HG03139 (cell line): ENCODE measurements around the gene GRIPAP1.

Experiments used
- ATAC-seq: cut with Tn5 transposase; IDR thresholded peaks from one replicate; pipeline ENCODE4 v1.9.1; 2021; ENCODE audit not compliant: unreplicated experiment

GRIPAP1 gene

DNA sequence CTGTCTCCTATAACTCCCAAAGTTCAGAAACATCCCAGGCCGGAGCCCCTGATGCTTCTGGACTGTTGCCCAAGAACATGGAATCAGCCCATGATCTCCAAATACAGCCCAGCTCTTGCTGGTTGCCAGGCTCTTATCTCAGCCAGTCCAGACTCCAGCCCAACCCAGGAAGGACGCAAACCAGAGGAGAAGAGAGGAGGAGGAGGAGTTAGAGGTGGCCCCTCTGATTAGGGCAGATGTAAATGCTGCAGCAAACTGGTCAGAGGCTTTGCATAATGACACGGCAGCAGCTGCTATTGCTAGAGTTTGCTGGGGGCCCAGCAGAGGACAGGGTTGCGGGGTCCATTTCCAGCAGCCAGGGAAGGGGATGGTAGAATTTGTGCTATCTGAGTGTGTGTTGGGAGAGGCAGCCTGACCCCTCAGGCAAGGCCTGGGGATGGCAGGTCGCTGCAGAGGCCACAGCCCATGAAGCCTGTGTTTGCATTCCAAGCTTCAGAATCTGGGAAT is 40.4 kb downstream of the GRIPAP1 start:
- no peak for ATAC-seq

DNA sequence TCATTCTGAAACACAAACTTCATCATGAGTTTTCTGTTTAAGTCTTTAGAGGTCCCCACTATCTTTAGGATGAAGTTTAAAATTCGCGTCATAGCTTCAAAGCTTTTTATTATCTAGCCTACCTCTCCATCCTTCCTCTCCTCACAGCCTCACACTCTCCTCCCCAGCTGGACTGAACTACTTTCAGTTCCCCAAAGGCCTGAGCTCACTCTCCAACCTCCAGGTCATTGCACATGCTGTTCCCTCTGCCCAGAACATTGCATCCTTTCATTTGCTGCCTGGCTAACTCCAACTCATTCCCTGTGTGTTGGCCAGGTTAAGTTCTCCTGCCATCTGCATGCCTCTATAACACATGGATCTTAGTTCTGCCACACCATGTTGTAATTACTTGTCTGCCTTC is 41.8 kb downstream of the GRIPAP1 start:
- no peak for ATAC-seq

DNA sequence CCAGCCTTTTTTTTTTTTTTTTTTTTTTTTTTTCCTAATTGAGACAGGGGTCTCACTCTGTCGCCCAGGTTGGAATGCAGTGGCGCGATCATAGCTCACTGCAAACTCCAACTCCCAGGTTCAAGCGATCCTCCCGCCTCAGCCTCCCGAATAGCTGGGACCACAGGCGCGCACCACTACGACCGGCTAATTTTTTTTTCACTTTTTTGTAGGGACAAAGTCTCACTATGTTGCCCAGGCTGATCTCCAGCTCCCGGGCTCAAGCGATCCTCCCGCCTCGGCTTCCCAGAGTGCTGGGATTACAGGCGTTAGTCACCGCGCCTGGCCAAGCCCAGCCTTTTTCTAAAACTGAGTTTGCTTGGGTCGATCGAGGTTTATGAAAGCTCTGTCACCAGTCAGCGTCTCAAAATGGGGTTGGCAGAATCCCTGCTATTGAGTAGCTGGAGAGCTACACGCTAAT is 43.4 kb downstream of the GRIPAP1 start:
- no peak for ATAC-seq

DNA sequence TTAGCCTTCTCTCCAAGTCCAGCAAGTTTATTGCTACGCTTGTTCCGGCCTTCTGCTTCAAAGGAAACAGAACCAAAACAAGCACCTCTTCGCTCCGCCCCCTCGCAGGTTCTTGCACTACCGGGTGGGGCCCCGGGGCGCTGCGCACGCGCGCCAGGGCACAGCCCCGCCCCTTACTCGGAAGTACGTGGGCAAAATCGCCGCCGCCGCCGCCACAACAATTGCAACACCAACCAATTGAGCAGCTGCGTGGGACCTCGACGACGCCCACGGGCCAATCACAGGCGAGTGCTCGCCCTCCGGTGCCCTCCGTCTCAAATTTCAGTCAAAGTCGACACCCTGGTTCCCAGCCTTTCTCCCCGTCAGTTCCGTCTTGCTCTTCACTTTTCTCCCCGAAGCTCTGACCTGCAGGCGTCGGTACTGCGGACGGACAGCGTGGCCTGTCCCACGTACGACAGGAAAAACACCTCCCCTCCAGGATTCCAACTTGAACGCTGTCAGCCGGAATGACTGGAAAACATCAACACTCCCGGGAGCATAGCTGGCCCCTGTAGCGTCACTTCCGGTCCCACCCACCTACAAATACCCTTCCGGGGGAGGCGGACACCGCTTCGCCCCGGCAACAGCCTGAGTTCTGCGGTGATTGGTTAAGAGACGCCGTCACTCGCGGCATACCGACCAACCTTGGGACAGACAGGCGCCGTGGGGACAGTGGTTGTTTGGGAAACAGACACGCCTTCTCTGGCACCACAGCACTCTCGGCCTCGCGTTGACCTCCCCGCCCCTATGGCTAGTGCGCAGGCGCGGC is 44.0 kb downstream of the GRIPAP1 start:
- ATAC-seq = peak; percentile 76

DNA sequence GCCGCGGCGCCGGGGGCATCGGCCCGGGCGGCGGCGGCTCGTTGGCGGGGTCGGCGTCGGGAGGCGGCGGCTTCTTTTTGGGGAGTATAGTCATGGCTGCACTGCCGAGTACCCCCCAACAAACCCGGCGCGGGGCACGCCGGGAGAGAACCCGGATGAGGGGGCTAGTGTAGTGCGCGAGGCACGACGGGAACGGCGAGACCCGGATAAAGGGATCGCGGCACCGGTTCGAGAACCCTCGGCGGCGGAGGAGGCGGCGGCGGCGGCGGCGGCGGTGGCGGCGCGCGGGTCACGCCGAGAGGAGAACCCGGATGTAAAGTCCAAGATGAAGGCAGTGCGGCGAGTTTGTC is 44.6 kb downstream of the GRIPAP1 start, which contains the start of gene OTUD5:
Gene OTUD5 (minus strand): TSS at position 131 of the 350 bp plus-strand sequence. CDS start 37 bp downstream, at position 94.
- peak; percentile 44 for ATAC-seq

DNA sequence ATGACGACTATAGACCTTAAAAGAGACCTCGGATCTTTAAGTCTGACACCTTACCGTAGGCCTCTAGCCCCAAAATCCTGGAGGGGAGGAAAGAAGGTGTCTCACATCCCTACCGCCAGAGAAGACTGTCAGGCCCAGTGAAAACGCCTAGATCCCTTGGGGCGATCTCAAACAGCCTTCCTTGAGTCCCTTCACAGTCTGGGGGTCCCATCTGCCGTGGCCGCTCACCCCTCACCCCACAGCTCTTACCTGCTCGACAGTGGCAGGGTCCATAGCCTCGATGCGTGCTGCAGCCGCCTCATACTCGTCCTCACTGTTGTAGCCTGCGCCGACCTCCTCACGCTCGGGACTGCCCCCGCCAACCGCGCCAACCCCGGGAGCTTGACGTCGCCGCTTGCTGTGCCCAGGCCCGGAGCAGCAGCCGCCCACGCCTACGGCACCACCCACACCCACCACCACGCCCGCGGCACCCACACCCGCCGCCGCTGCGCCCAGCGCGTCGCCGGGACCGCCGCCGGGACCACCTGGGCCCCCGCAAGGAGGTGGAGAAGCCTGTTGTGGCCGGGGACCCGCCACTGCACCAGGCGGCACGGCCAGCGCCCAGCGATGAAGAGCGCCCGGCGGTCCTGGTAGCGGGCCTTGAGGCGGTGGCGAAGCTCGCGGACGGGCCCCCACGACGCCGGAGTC is 45.2 kb downstream of the GRIPAP1 start:
- no peak for ATAC-seq

DNA sequence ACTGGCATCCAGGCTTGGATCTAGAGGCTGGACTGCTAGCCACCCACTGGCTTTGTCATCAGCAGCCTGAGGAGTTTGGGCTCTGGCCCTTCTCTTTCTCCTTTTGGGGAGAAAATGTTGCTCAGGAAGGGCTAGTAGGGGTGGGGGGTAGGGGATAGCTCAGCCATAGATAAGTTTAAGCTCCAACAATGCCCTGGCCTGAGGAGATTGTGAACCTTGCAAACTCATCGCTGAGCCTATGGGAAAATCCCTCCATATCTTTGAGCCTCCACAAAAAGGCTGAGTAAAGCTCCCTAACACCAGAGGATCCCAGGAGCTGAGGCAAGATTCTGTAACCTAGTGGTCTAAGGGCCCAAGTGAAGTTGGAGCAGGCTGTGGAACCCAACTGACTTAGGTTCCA is 53.5 kb downstream of the GRIPAP1 start:
- no peak for ATAC-seq

DNA sequence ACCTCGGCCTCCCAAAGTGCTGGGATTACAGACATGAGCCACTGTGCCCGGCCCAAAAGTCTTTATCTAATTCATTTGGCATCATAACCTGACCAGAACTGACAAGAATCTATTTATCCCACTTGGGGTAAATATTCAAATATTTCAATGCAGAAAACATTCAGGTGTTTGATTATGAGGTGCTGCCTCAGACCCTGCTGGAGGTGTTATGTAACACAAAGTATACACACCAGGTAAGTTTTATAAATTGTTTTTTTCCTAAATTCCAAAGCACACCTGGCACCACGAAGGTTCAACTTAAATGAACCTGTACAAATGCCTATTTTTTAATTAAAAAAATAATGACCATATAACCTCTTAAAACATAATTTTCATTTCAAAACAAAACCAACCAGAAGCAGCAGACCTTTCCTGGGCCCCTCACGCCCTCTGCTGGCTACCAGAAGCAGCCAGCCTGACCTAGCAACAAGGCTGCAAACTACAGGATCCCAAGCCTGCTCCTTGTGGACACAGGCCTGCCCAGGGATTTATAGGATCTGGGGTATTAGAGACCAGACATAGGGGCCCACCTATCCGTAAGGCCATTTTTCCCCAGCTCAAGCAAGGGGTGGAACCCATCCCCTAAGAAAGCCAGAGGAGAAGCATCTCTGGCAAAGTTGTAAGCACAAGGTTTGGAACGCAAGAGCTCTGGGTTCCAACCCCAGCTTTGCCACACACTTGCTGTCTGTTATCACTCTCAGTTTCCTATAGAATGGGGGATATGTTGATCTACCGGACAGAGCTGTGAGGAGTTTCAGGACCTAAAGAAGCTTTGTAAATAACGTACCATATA is 56.3 kb downstream of the GRIPAP1 start:
- no peak for ATAC-seq

DNA sequence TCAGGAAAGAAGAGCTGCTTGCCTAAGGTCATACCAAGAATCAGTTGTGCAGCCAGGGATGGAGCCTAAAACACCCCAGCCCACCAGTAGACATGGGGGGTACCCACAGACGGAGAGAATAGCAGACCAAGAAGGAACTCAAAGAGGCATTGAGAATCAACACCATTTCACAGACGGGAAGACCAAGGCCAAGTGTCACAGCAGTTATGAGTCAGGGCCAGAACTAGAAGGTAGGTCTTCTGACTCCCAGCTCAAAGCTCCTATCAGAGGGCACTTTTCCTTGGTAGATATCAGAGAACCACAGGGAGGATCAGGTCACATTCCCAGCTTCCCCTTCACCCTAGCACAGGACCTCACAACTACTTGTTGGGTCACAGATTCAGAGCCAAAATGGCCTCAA is 59.2 kb downstream of the GRIPAP1 start:
- no peak for ATAC-seq

DNA sequence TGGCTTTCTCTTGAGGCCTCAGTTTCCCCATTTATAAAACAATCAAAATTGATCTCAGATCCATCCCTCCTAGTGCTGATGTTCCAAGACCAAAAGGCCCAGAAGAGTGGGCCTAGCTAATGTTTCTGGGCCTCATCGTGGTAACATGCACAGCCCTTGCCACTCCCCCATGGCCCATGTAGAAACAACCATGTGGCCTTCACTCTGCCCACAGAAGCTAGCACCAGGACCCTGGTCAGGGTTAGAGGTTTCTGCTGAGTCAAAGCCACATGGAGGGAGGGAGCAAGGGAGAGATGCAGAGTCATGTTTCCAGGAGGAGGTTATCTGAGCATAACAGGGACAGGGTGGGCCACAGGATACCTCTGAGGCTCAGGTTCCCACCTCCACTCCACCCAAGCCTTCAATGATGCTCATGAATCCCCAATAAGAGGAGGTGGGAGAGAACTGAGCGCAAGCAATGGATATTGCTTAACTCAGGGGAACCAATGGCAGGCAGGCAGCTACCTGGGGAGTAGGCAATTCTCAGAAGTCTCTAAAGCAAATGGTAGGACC is 61.6 kb downstream of the GRIPAP1 start:
- ATAC-seq = no peak

DNA sequence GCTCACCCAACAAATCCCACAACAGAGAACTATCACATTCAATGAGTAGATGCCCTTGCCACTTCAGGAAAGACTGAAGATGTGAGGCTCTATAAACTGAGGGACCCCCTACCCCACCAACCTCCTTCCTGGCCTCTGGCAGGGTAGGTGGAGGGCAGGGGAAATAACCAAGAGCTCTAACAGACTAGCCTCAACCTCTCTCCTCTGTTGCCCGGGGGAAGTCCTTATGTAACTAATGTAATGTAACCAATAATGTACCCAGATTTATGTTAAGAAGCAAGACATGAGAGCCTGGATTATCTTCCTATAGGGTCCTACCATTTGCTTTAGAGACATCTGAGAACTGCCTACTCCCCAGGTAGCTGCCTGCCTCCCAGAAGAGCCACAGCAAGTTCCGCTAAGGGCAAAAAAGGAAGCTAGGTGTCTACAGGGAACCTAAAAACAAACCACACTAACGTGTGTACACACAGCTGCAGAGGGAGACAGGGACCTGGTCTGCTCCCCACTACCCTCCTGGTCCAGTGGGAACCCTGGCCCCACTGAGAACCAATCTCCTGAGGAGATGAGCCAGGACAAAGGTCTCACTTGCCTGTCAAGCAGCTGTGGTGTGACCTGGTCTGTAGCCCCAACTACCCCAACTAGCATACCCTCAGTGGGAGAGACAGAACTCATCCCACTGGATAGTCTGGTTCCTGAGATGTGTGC is 62.4 kb downstream of the GRIPAP1 start:
- ATAC-seq = no peak

DNA sequence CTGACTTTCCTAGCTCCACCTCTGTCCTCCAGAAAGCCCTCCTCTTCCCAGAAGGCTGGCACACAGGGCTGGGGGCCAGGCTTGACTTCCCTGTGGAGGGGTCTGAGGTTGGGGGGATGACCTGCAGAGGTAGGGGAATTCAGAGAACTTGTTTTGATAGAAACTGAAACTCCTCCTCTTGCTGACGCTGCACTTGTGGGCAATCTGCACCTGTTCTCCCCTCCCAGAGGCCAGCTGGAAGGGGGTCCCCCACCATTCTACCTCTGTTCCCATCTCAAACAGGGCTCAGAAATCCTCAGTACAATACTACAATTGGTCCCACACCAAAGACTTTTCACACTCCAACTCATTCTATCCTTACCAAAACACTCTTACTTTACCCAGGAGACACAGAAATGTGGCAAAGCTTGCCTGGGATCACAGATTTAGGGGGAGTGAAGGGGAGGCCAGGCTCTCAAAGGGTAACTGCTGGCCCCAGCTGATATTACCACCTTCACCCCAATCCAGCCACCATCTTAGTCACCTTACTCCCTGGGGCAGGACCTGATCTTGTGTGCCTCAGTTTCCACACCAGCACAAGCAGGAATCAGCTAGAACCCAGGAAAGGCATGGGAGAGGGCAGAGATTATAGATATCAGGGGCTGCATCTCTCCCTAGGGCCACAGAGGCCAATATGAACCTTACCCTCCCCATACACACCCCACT is 63.2 kb downstream of the GRIPAP1 start:
- ATAC-seq = no peak

DNA sequence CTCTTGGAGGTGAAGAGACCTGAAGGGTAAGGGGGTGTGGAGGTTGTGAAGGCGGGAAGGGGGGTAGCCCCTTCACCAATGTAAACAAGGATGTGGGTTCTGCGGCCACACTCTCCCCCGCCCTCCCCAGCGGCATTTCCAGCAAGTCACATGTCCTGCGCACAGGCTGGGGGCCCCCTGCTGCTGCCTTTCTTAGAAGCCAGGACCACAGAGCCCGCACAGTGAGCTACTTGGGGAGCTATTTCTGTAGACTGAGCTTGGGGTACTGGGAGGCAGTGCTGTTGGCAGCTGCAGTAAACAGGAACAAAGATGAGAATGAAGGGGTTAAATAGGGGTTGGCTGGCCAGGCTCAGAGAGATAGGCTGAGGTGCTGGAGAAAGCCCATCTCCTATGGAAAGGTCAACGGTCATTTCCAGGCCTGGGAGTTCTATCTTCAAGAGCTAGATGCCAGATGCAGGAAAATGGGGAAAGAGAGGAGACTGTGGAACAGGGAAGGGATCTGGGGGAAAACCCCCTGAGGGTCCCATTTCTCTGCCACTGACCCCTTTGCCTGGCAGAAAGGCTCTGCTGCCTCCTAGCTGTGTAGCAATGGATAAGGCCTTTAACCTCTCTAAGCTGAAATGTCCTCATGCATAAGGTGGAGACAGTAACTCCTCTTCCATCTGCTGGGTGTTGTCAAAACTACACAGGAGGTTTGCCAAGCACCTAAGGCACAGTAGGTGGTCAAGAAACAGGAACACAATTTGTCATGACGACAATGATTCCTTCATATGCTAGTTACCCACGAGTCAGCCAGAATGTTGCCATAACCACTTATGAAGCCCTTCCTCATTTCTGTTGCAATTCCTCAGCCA is 64.8 kb downstream of the GRIPAP1 start:
- ATAC-seq = peak; percentile 46

DNA sequence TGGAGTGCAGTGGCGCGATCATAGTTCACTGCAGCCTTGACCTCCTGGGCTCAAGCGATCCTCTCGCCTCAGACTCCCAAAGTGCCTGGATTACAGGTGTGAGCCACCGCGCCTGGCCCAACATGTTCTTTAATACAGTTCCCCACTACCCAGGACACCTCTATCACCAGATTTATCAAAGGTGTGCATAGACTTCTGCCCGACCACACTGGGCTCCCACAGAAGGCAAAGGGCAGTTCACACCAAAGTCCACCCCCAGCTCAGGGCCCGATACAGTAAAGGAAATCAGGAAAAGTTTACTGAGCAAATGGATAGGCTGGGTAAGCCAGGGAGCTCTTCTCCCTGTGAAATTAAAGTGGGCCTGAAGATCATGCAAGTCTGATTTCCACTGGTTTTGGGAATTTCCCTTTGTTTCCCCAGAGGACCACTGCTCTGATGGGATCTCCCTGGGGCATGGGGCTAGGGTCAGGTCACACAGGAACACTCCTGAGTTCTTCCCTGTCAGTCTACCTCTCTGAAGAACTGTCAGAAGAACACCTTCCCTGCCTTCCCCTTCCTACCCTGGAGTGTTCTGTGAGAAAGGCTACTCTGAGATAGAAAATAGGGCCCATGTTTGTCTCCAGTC is 65.5 kb downstream of the GRIPAP1 start:
- ATAC-seq = no peak

DNA sequence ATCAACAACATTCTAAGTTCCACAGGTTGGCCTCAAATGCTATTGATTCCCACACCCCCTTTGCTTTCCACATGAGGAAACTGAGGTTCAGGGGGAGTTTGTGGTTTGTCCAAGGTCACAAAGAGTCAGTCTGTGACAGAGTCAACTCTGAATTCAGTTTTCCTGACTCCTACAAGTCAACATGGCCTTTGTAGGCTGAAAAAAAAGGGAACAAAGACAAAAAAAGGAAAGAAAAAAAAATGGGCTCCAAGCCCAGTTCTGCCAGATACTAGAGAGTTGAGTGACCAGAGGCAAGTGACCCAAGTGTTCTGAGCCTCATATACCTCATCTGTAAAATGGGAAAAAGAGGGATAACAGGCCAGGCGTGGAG is 66.8 kb downstream of the GRIPAP1 start:
- no peak for ATAC-seq

DNA sequence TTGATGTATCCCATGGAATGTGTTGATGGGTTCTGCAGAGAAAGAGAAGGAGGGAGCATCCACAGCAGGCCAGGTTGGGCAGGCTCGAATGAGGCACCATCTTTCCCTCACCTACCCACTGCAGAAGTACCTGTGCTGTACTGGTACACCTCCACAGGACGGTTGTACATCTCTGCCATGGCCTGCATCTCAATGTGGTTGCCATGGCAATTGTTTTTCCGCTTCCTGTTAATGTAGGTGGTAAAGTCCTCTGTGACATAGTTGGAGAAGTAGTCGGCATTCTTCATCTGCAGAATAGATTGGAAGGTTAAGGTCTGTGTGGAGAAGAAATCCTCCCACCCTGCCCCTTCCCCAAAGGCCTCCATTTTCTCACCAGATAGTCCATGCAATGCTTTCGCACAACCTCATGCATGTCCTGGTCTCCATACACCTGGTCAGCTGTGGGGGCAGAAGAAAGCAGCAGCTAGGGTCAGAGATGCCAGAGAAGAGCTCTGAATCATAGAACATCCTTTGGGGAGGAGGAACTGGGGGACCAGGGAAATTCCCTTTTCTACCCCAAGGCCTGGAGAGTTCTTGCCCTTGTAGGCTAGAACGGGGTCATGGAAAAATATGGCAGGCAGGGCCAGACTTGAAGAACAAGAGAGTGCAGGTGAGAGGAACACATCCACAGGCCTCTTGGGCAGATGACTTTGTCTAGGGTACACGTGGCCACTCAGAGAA is 67.3 kb downstream of the GRIPAP1 start:
- no peak for ATAC-seq

DNA sequence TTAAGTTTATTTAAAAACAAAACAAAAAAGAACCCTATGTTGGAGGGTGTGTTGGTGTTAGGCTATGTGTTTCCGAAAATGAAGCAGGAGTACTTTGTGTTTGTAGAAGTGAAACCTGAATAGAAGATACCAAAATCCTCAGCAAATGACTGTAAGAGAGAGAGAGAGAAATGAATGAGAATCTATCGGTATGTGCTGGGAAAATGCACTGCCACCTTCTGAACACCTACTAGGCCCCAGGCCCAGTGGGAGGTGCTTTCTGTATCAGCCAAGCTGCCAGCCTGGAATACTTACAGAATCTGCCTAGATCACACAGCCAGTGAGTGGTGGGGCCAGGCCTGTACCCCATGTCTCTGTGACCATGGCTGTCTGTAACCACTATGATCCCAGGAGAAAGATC is 68.3 kb downstream of the GRIPAP1 start:
- no peak for ATAC-seq
